ENCODE results near the gene BRDT. TPM values are rescaled to one million over a fixed set of nuclear protein-coding genes. Genes with fewer than 3 reads are reported as not detected.

The BRDT gene
- polyA plus RNA-seq, 2 donors, result not detected

GRCh38 chr1:91928026-91928425, 21.2 kb upstream of the BRDT start:
- Histone ChIP-seq H3K4me3 (ENCODE audit: low read depth in 1 of 2, low read length in 2 of 2) (no peak overlapping the region), H3K9me3 (ENCODE audit: control insufficient read depth in 2 of 2, insufficient read depth in 1 of 2, low read depth in 1 of 2, low read length in 1 of 2) (no peaks in the 10 kb centered on the region), H3K36me3 (ENCODE audit: control insufficient read depth in 2 of 2, insufficient read depth in 2 of 2, low read length in 1 of 2) (no peaks in the 10 kb centered on the region), H3K27ac (ENCODE audit: low read depth in 2 of 2, low read length in 1 of 2) (no peak overlapping the region), H3K27me3 (ENCODE audit: control insufficient read depth in 1 of 2, insufficient read depth in 2 of 2, low read length in 2 of 2) (no peaks in the 10 kb centered on the region), H3K4me1 (ENCODE audit: control insufficient read depth in 2 of 2, insufficient read depth in 2 of 2, low read length in 1 of 2) (no peaks in the 10 kb centered on the region)
- 96 to 98% methylated on average over 2 of the region's 2 CpGs for WGBS, 2 donors

- Histone ChIP-seq H3K4me3 (ENCODE audit: low read depth in 1 of 2, low read length in 2 of 2) (no peak overlapping the region), H3K36me3 (ENCODE audit: control insufficient read depth in 2 of 2, insufficient read depth in 2 of 2, low read length in 1 of 2) (no peaks in the 10 kb centered on the region), H3K27ac (ENCODE audit: low read depth in 2 of 2, low read length in 1 of 2) (no peak overlapping the region), H3K4me1 (ENCODE audit: control insufficient read depth in 2 of 2, insufficient read depth in 2 of 2, low read length in 1 of 2) (no peaks in the 10 kb centered on the region), H3K27me3 (ENCODE audit: control insufficient read depth in 1 of 2, insufficient read depth in 2 of 2, low read length in 2 of 2) (no peaks in the 10 kb centered on the region), H3K9me3 (ENCODE audit: control insufficient read depth in 2 of 2, insufficient read depth in 1 of 2, low read depth in 1 of 2, low read length in 1 of 2) (no peaks in the 10 kb centered on the region)
- 28 to 33% methylated on average over 2 of the region's 2 CpGs for WGBS, 2 donors
These were observed 20.0 kb upstream of the BRDT start for GRCh38 chr1:91929250-91929649.

DNA sequence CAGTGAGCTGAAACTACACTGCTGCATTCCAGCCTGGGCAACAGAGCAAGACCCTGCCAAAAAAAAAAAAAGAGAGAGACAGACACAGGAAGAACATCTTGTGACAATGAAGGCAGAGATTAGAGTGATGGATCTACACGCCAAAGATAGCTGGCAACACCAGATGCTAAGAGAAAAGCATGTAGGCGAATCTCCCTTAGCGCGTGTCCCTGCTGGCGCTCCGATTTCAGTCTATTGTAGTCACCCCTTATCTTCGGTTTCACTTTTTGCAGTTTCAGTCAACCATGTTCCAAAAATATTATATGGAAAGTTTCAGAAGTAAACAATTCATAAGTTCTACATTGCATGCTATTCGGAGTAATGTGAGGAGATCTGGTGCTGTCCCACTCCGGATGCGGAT, 11.6 kb upstream of the BRDT start:
- Histone ChIP-seq H3K27ac (ENCODE audit: low read depth in 2 of 2, low read length in 1 of 2) (no peak overlapping the region), H3K36me3 (ENCODE audit: control insufficient read depth in 2 of 2, insufficient read depth in 2 of 2, low read length in 1 of 2) (no peaks in the 10 kb centered on the region), H3K4me1 (ENCODE audit: control insufficient read depth in 2 of 2, insufficient read depth in 2 of 2, low read length in 1 of 2) (no peaks in the 10 kb centered on the region), H3K27me3 (ENCODE audit: control insufficient read depth in 1 of 2, insufficient read depth in 2 of 2, low read length in 2 of 2) (no peaks in the 10 kb centered on the region), H3K9me3 (ENCODE audit: control insufficient read depth in 2 of 2, insufficient read depth in 1 of 2, low read depth in 1 of 2, low read length in 1 of 2) (no peaks in the 10 kb centered on the region), H3K4me3 (ENCODE audit: low read depth in 1 of 2, low read length in 2 of 2) (no peak overlapping the region)
- 95 to 97% methylated on average over 10 of the region's 10 CpGs for WGBS, 2 donors

GRCh38 chr1:91940496-91940895, 8.7 kb upstream of the BRDT start:
- Histone ChIP-seq H3K36me3 (ENCODE audit: control insufficient read depth in 2 of 2, insufficient read depth in 2 of 2, low read length in 1 of 2) (no peaks in the 10 kb centered on the region), H3K4me1 (ENCODE audit: control insufficient read depth in 2 of 2, insufficient read depth in 2 of 2, low read length in 1 of 2) (no peaks in the 10 kb centered on the region), H3K9me3 (ENCODE audit: control insufficient read depth in 2 of 2, insufficient read depth in 1 of 2, low read depth in 1 of 2, low read length in 1 of 2) (no peaks in the 10 kb centered on the region), H3K27ac (ENCODE audit: low read depth in 2 of 2, low read length in 1 of 2) (no peak overlapping the region), H3K27me3 (ENCODE audit: control insufficient read depth in 1 of 2, insufficient read depth in 2 of 2, low read length in 2 of 2) (no peaks in the 10 kb centered on the region), H3K4me3 (ENCODE audit: low read depth in 1 of 2, low read length in 2 of 2) (no peak overlapping the region)
- WGBS, 2 donors, result 76 to 80% methylated on average over 3 of the region's 3 CpGs

DNA sequence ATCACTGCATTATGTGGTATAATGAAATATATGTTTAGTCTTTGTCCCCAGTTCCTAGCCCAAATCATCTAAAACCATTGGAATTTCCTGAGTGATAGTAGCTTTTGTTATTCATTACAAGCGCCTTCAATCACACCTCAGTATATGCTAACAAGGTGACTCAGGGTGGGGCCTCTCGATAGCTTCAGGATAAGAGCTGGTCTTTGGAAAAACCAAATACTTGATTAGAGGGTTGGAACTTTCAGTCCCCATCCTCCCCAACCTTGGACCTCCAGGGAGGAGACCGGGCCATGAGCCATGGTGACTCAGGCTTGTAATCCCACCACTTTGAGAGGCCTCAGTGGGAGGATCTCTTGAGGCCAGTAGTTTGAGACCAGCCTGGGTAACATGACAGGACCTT, 5.1 kb upstream of the BRDT start:
- Histone ChIP-seq H3K4me3 (ENCODE audit: low read depth in 1 of 2, low read length in 2 of 2) (no peak overlapping the region), H3K9me3 (ENCODE audit: control insufficient read depth in 2 of 2, insufficient read depth in 1 of 2, low read depth in 1 of 2, low read length in 1 of 2) (no peaks in the 10 kb centered on the region), H3K27ac (ENCODE audit: low read depth in 2 of 2, low read length in 1 of 2) (no peak overlapping the region), H3K36me3 (ENCODE audit: control insufficient read depth in 2 of 2, insufficient read depth in 2 of 2, low read length in 1 of 2) (no peaks in the 10 kb centered on the region), H3K4me1 (ENCODE audit: control insufficient read depth in 2 of 2, insufficient read depth in 2 of 2, low read length in 1 of 2) (no peaks in the 10 kb centered on the region), H3K27me3 (ENCODE audit: control insufficient read depth in 1 of 2, insufficient read depth in 2 of 2, low read length in 2 of 2) (no peaks in the 10 kb centered on the region)
- 79 to 89% methylated on average over 3 of the region's 3 CpGs for WGBS, 2 donors

DNA sequence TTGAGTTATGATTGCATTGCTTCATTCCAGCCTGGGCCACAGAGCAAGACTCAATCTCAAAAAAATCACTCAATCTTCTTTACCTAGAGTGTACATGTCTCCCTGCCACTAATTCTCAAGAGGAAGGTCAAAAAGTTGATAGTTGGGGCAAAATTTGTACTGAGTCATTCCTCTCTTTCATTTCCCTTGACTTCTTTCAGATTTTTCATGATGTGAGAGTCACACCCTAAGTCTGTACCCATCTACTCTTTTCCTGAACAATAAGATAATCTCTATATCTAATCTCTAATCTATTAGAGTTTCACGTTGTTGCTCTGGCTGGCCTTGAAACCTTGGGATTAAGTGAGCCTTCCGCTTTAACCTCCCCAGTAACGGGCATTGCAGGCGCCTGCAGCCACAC, 1.1 kb upstream of the BRDT start:
- Histone ChIP-seq H3K4me1 (ENCODE audit: control insufficient read depth in 2 of 2, insufficient read depth in 2 of 2, low read length in 1 of 2) (no peaks in the 10 kb centered on the region), H3K4me3 (ENCODE audit: low read depth in 1 of 2, low read length in 2 of 2) (no peak overlapping the region), H3K27me3 (ENCODE audit: control insufficient read depth in 1 of 2, insufficient read depth in 2 of 2, low read length in 2 of 2) (no peaks in the 10 kb centered on the region), H3K27ac (ENCODE audit: low read depth in 2 of 2, low read length in 1 of 2) (no peak overlapping the region), H3K9me3 (ENCODE audit: control insufficient read depth in 2 of 2, insufficient read depth in 1 of 2, low read depth in 1 of 2, low read length in 1 of 2) (no peaks in the 10 kb centered on the region), H3K36me3 (ENCODE audit: control insufficient read depth in 2 of 2, insufficient read depth in 2 of 2, low read length in 1 of 2) (no peaks in the 10 kb centered on the region)
- WGBS, 2 donors, result 67 to 70% methylated on average over 4 of the region's 4 CpGs

DNA sequence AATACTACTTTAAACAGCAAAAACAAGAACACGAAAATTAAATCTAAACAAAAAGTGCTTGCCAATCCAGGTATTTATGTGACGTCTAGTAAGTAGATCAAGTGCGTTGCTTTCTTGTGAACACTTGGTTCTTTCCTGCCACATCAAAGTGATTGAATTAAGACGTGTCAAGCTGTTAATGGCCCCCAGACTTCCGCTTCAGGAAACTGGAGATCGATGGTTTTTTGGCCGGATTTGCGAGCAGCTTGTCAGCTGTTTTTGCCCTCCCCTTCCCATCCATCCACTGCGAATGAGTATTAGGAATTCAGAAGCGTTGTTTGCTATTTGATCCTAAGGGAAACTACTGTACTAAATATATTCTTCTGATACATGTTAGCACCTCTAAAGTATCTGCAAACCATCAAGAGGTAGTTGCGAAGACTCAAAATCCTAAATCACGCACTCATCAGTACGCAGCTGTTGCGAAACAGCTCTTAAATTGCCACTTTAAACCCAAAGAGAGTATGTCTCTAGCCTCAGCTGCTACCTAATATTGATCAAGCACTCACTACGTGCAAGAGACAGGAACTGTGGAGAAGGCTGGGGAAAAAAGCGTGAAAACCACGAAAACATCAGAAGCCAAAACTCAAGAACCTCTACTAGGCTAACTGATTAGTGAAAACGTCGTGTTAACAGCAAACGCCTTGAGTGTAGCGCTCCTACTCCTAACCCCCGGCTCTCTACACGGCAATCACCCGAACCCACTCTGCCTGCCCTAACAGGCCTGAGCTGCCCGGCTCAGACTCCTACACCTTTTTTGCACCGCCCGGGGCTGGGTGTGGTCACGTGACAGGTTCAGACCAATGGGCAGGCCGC, 473 bp upstream of the BRDT start:
- Histone ChIP-seq H3K9me3 (ENCODE audit: control insufficient read depth in 2 of 2, insufficient read depth in 1 of 2, low read depth in 1 of 2, low read length in 1 of 2) (no peaks in the 10 kb centered on the region), H3K36me3 (ENCODE audit: control insufficient read depth in 2 of 2, insufficient read depth in 2 of 2, low read length in 1 of 2) (no peaks in the 10 kb centered on the region), H3K4me1 (ENCODE audit: control insufficient read depth in 2 of 2, insufficient read depth in 2 of 2, low read length in 1 of 2) (no peaks in the 10 kb centered on the region), H3K27ac (ENCODE audit: low read depth in 2 of 2, low read length in 1 of 2) (no peak overlapping the region), H3K4me3 (ENCODE audit: low read depth in 1 of 2, low read length in 2 of 2) (no peak overlapping the region), H3K27me3 (ENCODE audit: control insufficient read depth in 1 of 2, insufficient read depth in 2 of 2, low read length in 2 of 2) (no peaks in the 10 kb centered on the region)
- WGBS, 2 donors, result 76 to 81% methylated on average over 29 of the region's 29 CpGs

GRCh38 chr1:91952187-91952586, 3.0 kb downstream of the BRDT start:
- no peak overlapping the region for H3K27ac ChIP-seq (ENCODE audit: low read depth in 2 of 2, low read length in 1 of 2)
- WGBS, 2 donors, result 46 to 50% methylated on average over 2 of the region's 2 CpGs
- H3K9me3 ChIP-seq (ENCODE audit: control insufficient read depth in 2 of 2, insufficient read depth in 1 of 2, low read depth in 1 of 2, low read length in 1 of 2), result no peaks in the 10 kb centered on the region
- H3K4me1 ChIP-seq (ENCODE audit: control insufficient read depth in 2 of 2, insufficient read depth in 2 of 2, low read length in 1 of 2), result no peaks in the 10 kb centered on the region
- H3K27me3 ChIP-seq (ENCODE audit: control insufficient read depth in 1 of 2, insufficient read depth in 2 of 2, low read length in 2 of 2), result no peaks in the 10 kb centered on the region
- no peak overlapping the region for H3K4me3 ChIP-seq (ENCODE audit: low read depth in 1 of 2, low read length in 2 of 2)
- no peaks in the 10 kb centered on the region for H3K36me3 ChIP-seq (ENCODE audit: control insufficient read depth in 2 of 2, insufficient read depth in 2 of 2, low read length in 1 of 2)

- H3K9me3 ChIP-seq (ENCODE audit: control insufficient read depth in 2 of 2, insufficient read depth in 1 of 2, low read depth in 1 of 2, low read length in 1 of 2), result no peaks in the 10 kb centered on the region
- H3K27me3 ChIP-seq (ENCODE audit: control insufficient read depth in 1 of 2, insufficient read depth in 2 of 2, low read length in 2 of 2), result no peaks in the 10 kb centered on the region
- H3K36me3 ChIP-seq (ENCODE audit: control insufficient read depth in 2 of 2, insufficient read depth in 2 of 2, low read length in 1 of 2), result no peaks in the 10 kb centered on the region
- 79 to 81% methylated on average over 5 of the region's 5 CpGs for WGBS, 2 donors
- no peak overlapping the region for H3K27ac ChIP-seq (ENCODE audit: low read depth in 2 of 2, low read length in 1 of 2)
- H3K4me3 ChIP-seq (ENCODE audit: low read depth in 1 of 2, low read length in 2 of 2), result no peak overlapping the region
- no peaks in the 10 kb centered on the region for H3K4me1 ChIP-seq (ENCODE audit: control insufficient read depth in 2 of 2, insufficient read depth in 2 of 2, low read length in 1 of 2)
These were observed 9.7 kb downstream of the BRDT start for GRCh38 chr1:91958926-91959325.

DNA sequence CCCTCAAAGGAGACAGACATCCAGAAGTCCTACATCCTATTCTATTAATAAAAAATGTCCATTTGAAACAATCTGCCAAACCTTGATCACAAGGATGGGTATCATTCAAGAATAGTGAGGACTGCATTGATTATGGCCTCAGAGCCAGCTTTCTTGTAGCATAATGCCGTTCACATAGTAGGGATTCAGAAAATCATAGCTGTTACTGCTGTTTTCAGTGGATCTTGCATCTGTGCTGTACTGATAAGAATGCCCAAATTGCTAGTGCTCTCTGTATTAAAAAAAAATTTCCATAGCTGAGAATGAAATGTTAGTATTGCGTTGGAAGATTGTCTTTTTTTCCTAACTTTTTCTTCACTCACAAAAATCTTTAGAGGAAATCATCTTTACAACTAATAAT, 19.1 kb downstream of the BRDT start:
- H3K4me3 ChIP-seq (ENCODE audit: low read depth in 1 of 2, low read length in 2 of 2), result no peak overlapping the region
- H3K27ac ChIP-seq (ENCODE audit: low read depth in 2 of 2, low read length in 1 of 2), result no peak overlapping the region
- H3K36me3 ChIP-seq (ENCODE audit: control insufficient read depth in 2 of 2, insufficient read depth in 2 of 2, low read length in 1 of 2), result no peaks in the 10 kb centered on the region
- H3K27me3 ChIP-seq (ENCODE audit: control insufficient read depth in 1 of 2, insufficient read depth in 2 of 2, low read length in 2 of 2), result no peaks in the 10 kb centered on the region
- WGBS, 2 donors, result 82 to 85% methylated on average over 2 of the region's 2 CpGs
- H3K4me1 ChIP-seq (ENCODE audit: control insufficient read depth in 2 of 2, insufficient read depth in 2 of 2, low read length in 1 of 2), result no peaks in the 10 kb centered on the region
- no peaks in the 10 kb centered on the region for H3K9me3 ChIP-seq (ENCODE audit: control insufficient read depth in 2 of 2, insufficient read depth in 1 of 2, low read depth in 1 of 2, low read length in 1 of 2)
